ENCODE results near the gene KCNC1.

KCNC1 gene

DNA sequence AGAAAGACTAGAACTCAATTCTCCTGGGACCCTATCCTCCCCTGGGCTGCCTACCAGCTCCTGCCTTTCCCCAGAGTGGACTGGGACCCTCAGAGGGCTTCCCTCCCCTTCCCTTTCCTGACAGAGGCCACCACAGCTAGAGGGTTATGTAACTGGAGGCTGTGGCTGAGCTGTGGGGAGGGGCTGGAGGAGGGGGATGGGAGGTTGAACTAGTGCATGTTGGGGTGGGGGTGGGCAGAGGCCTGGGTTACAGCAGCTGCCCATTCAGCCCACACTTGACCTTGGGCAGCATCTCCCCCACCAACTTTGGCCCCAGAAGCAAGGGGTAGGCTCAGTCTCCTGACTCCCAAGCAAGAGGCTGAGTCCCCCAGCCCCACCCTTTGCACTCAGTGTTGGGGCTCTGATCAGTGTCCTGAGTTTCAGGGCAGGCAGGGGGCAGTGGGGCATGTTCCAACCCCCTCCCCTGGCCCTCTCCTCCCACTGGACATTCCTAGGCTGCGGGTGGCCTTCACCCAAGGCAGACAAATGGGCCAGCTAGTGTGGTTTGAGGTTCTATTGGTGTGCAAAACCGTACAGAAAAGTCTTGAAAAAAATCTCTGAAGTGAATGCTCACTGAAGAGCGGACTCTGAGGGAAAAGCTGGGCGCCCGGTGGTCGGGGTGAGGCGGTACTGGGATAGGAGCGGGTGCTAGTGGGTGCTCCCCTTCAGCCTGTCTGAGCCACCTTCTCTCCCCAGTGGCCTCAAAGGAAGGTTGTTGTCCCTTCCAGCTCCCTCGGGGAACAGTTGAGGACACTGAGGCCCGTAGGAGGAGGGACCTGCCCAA lies 3.8 kb downstream of the KCNC1 start:
- DNase-seq, result no peak

DNA sequence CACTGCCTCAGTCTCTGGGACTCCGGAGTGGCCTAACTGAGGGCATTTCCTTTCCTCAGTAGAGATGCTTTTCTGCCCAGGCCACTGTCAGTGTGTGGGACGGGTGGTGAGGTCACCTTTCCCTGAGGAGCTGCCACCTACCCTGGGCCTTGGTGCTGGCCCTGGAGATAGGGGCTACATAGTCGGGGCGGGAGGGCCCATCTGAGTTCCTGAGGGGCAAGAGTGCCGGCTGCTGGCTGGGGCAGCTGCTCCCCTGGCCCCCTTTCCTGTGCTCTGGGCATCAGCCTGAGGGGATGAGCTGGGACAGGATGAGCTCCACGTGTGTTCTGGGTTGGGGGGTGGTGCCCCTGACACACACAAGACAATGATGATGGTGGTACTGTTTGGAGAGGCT lies 5.4 kb downstream of the KCNC1 start:
- no peak for DNase-seq

DNA sequence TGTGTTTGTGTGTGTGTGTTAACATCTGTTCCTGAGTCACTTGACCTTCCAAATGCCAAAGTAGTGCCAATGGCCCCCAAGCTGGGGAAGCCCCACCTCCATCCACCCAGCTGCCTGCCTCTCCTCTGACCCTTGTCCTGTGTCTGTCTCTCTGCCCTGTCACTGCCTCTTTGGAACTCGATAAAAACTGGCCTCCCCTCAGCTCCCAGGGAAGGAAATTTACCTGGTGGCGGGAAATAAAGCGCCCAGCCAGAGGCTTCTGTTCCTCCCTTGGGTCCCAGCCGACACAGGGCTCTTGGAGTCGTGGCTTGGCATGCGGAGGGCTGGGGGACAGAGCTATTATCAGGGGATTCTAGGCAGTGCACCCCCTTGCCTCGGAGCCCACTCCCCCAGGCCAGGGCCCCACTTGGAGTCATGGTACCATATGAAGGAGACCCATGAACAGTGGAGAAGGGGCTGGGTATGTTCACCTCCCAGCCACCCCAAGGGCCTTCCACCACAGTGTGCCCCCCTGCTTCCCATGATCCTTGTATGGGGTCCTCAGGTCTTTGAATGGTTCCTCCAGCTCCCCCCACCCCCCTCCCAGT lies 6.2 kb downstream of the KCNC1 start:
- DNase-seq, result no peak

DNA sequence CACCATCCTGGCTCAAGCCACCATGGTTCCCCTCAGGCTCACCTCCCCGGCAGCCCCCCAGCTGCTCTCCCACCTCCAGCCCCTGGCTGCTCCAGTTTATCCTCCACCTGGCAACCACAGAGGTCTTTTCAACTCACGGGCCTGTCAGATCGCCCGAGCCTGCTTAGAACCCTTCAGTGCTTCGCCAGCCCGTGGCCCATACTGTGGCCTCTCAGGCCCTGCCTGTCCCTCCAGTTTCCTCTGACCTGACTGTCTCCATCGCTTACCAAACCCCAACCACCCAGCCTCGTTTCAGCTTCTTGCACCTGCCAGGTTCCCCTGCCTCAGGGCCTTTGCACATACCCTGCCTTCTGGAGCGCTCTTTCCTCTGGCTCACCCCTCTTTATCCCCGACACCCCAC lies 6.9 kb downstream of the KCNC1 start:
- no peak for DNase-seq

DNA sequence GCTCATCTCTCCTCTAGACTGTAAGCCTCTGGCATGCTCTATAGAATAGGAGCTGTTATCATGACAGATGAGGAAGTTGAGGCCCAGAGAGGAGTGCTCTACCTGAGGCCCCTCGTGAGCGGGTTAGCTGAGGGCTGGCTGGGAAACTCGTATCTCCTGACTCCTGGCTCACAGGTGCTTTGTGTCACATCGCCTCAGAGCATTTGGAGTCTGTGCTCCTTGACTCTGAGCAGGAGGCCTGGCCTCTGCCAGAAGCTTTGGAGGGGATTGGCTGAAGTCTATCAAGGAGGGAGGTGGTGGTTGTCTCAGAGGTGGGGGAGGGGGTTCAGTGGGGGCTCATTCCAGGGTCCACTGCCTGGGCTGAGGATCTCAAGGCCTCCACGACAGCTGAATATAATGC lies 7.4 kb downstream of the KCNC1 start:
- no peak for DNase-seq

DNA sequence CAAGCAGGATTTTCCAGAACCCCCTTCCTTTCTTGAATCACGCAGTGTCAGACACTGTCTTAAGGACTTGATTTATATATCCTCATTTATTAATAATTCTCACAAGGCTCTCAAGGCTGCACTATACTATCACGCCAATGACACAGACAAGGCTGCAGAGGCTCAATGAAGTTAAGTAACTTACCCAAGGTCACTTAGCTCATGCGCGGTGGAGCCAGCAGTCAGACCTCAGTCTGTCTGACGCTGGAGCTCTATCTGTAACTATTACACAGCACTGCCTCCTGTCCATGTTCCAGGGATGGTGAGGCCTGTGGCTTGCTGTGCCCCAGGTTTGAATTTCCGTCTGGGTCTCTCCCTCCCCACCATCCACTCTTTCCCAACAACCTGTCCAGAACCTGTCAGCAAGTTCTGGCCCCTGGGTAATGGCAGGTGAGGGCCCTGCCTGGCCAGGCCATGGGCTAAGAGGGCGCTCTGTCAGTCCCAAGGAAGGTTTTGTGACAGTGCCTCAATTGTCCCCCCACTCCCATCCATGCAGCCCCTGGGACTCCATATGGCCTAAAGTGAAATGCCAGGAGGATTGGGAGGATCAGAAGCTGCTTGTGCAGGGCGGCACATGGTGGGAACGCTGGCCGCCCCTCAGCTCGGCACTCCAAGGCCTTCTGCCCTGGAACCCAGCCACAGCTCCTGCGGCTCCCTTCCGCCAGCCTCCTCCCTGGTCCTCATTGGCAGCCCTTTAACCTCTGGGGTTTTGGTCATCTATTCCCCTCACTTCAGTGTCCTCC lies 8.6 kb downstream of the KCNC1 start:
- no peak for DNase-seq

DNA sequence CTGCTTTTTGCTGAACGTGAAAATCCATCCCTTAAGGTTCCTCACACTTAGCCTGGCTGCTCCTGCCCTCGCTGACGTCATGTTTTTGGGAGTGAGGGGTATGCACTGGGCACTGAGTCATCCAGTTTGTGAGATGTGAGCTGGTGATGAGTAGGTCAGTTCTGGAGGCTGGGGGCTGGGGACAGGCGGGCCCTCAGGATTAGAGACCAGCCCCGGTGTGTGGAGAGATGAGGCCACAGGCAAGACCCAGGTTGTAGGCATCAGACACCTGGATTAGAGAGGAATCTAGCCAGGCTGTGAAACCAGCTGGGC lies 9.2 kb downstream of the KCNC1 start:
- DNase-seq, result peak; percentile 83

DNA sequence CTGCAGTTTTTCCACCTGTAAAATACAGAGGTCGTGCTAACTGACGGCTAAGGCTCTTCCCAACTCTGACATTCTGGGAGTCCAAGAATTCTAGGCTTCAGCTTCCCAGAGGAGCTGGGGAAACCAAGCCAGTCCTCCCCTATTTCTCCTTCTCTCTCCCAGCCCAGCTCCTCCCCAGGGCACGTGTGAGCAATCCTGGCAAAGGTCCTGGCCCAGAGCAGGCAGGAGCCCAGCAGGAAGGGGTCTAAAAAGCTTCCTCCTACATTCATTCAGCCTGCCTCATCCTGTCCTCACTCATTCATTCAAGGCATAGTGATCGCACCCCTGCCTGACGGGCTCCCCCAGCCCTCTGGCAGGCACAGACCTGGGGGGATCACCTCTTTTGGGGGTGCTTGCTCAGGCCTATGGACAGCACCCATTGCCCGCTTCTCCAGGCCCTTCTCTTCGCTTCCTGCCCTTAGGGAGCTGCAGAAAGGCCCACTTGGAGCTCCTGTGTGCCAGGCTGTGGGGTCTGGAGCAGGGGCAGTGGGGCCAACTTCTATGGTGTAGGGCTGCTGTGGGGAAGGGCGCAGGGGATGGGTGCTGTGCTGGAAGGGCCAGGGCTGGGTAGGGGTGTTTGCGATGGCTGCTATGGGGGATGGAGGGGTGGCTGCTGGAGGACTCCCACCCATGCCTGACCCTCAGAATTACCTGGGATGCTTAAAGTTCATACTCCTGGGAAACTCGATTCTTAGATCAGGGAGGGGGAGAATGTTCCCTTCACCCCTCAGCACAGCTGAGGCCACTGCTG lies 9.8 kb downstream of the KCNC1 start:
- no peak for DNase-seq

DNA sequence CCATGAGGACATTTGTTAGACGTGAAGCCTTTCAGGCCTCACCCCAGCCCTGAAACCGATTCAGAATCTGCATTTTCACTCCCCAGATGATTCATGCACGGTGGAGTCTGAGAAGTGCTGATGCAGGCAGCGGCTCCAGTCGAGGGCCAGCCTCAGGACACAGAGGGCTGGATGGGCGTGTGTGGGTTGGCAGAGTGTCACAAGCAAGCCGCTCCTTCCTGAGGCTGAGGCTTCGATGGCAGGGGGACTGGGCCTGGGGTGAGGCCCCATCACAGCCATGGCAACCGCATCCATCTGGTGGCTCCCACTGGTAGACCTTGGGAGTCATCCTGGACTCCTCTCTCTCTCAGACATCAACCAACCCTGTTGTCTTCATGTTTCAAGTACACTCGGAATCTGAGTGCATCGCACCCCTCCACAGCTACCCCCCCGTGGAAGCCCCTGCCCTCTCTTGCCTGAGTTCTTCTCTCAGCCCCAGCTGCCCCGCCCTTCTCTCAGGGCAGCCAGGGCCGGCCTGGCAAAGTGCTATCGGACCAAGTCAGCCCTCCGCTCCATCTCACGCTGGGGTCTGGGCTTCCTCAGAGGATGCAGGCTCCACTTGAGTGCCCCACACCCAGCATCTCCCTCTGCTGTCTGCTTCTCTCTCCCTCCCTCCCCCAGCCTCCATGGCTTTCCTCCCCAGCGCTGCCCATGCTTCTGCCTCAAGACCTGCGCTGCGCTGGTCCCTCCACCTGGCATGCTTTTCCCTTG lies 10.6 kb downstream of the KCNC1 start:
- no peak for DNase-seq

DNA sequence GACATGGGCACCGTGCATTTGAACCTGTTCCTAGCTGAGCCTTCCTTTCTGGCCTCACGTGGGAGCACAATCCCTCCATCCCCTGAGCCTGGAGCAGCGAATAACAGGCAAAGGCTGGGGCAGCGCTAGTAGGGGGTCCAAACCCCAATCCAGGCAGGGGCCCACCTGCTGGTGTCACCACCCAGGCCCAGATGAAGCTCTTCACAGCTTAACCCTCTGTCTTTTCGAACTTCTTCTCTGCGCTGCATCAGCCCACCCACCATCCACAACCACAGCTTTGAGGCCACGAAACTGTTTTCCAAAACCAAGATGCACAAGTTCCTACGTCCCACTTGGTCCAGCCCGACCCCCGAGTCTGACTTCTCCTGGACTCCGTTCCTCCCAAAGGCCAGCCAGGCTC lies 11.5 kb downstream of the KCNC1 start:
- no peak for DNase-seq

DNA sequence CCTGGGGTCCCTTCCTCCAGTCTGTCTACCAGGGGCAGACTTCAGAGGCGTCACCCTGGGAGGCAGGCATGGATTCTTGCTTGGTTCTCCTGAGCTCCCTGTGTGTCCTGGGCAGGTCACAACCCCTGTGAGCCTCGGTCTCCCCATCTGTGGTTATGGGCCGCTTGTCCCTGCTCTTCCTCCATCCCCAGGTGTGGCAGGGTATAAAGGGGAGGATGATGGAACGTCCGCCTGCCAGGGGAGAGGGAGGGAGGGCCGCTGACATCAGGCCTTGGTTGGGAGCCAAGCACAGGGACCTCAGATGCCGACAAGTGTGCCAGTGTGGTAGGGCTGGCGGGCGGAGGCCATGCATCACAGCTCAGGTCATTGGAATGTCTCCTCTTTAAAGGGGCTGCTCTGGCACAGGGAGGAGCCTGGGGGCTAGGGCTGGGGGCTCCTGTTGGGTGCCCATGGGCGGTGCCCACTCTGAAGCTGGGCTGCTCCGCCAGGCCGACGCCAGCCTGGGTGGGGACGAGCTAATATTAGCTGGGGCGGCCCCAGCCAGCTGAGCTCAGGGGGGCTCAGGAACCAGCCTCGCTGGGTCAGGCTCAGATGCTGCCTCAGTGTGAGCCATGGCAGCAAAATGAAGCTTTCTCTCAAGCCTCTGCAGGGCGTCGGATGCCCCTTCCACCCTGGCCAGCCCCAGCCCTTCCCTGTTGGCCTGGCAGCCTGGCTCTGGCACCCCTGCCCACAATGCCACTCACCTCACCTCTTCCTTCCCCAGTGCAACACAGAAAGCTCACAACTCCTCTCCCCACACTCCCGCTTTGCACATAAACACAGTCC lies 12.8 kb downstream of the KCNC1 start:
- no peak for DNase-seq

DNA sequence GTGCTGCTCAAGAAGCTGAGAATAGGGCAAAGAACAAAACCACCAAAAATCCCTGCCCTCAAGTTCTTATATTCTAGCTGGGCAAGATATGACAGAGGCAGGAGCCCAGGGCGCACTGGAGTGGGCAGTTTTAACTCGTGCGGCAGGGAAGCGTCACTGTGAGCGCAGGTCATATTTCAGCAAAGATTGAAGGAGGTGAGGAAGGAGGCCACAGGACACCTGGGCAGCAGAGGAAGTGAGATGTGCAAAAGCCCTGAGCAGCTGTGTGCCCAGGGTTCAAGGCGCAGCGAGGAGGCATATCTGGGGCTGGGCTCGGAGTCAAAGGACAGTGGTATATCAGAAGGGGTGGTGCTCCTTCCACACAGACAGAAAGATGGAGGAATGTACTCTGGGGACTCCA lies 13.5 kb downstream of the KCNC1 start:
- no peak for DNase-seq

DNA sequence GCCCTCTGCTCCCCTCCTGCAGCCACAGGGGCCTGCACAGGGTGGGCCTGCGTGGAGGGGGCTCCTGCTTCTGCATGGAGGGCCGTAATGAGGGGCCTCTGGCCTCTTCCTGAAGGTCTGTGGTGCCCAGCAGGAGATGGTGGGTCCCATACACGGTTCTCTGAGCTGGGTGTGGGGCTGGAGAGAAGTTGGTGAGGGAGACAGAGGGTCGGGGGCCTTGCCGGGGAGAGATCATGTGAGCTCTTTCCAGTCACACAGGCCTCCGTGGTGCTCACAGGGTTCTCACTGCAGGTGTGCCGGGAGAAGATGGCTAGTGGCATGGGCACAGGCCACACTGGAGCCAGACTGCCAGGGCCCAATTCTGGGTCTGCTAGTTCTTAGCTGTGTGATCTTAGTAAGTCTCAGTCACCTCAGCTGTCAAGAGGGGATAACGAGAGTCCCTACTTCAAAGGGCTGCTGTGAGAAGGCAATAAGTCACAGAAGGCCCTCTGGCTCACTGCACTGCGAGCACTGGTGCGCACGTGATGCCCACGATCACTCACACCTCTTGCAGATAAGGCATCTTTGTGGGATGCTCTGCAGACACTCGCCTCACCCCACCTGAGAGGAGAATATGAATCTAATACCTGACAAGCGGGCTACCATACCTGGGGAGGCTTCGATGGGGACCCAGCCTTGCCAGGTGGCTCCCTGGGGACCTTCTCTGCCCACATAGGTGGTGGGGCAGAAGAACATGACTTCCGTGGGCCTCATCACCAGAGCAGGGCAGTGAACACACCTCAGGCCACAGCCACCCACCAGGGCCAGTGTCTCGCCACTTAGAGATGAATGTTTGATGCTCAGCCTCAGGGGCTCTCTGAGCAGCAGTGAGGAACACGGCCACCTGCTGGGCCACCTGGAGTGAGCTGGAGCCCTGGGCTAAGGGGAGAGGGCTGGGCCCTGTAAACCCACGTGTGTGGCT lies 14.5 kb downstream of the KCNC1 start:
- DNase-seq, result no peak

DNA sequence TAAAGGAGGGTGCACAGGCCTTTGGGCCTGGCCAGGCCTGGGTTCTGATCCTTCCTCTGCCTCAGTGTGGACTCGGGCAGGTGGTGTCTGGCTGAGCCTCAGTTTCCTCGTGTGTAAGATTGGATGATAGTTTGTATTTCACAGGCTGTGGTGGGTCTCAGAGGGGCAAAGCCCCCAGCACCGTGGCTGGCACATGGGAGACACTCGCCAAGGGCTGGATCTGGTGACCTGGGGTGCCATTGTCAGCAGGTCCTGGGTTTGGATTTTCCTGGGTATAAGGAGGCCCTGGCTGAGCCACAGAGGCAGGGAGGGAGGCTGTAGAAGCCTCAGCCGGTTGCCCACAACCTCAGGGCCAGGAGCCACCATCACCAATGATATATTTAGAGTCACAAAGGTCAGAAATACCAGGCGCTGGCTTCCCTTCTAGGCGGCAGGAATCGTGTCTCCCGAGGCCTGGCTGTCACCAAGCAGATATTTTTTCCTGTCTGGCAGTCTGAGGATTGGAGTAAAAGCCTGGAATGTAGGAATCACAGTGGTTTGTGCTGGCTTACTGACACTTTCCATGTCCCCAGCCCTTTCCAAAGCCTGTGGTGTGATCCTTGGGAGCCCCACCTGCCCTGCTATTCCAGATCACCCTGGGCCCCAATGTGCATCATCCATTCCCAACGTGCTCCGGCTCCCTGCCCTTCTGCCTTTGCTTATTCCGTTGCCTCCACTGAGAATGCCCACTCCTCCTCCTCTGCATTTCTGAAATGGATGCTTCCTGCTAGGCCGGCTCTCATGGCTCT lies 15.6 kb downstream of the KCNC1 start:
- DNase-seq, result no peak

DNA sequence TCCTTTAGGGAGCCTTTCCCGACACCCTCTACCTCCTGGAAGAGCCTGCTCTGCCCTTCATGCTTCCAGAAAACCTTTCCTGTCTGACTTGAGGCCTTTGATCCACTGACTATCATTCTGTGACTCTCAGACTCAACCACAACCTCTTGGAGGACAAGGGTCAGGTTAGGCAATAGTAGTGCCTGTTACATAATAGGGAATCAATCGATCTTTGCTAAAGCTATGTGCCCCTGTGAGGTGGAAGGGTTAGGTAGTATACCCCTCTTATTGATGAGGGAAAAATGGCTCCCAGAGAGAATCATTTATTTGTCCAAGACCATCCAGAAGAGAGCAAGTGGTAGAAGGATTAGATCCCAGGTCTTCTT lies 16.2 kb downstream of the KCNC1 start:
- DNase-seq, result no peak

DNA sequence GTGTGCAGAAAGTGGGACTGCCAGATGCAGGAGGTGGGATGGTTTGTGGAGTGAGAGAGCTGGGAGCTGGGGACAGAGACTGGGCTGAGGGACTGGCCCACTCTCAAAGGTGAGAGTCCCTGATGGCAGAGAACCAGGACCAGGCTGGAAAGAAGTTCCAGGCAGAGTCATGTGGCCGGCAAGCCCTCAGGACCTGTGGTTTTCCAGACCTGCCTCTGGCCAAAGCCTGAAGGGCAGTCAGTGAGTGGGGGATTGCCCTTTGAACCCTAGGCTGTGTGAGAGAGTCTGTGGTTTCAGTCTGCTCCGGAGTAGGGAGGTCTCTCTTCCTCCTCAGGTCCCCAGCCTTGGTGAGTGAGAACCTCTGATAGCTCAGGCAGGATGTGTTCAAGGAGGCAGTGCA lies 17.0 kb downstream of the KCNC1 start:
- no peak for DNase-seq

DNA sequence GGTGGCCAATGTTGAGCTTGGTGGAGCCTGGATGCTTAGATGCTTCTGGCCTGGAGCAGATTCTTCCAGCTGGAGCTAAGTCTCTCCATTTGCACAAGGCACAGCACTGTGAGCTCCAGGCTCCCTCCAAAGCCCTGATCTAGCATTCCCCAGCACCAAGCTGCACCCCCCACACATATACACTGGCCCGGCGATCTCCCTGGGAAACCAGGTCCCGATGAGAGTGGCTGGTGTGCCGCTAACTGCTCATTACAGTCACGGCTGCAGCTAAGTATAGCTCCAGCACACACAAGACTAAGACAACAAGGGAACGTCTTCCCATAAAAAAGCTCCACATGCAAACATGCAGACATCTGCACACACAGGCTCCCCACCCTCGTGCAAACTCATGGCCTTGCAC lies 17.6 kb downstream of the KCNC1 start:
- no peak for DNase-seq

DNA sequence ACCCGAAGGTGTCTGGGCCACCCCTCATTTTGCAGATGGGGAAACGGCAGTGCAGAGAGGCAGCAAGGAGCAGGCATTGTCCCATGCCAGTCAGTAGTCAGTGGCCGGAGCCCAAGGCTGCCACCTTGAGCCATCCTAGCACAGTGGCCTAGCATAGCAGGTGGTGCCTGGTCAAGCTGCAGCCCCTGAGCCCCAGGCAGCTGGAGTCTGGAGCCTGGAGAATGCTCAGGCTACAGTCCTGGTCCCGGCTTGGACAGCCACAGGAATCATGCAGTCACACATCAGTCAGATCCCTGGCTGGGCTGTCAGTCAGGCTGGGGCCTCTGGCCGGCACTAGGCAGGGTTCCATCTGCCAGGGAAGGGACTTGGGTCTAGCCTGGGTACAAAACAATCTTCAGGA lies 18.6 kb downstream of the KCNC1 start:
- DNase-seq, result no peak

DNA sequence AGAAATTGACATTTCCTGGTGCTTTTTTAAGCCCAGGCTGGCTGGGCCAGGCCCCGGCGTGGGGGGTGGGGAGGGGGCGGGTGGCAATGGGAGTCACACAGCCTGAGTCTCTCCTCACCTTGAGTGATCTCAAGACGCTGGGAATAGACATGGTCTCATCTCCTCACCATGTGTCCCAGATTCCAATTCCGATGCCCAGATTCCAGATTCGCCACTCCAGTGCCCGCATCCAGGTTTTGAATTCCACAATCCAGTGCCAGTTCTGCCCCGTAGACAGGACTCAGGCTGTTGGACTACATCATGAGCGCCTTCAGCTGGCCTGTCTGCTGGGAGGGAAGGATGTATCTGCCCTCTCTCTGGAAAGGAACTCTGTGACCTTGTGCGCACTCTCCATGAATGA lies 19.1 kb downstream of the KCNC1 start:
- DNase-seq, result no peak

DNA sequence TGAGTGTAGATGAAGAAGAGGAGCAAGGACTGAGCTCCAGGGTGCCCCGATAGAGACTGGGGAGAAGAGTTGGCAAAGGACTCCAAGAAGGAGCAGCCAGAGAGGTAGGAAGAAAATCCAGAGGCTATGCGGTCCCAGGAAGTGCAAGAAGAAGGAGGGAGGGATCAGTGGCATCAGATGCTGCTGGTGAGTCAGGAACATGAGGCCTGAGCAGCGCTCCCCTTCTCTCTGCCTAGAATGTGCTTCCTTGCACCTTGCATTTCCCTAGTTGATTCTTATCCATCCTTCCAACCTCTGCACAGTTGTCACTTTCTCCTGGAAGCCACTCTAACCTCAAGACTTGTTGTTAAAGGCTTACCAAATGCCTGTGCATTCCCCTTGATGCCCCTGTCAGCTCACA lies 21.3 kb downstream of the KCNC1 start:
- DNase-seq, result no peak

Data from islet precursor cell (in vitro differentiated cells).